MM.1S (cell line): ENCODE results near the gene LBHD1.

Experiments used
- DNase-seq: peaks from one replicate; pipeline ENCODE4 v3.0.0-alpha.2; 2015
- H2AFZ ChIP-seq: fragments of 300-600 bp; sonication (generic); 2 replicates; pipeline ENCODE4 v1.6.0; 2016; ENCODE audit warnings: antibody characterized with exemption, low read length
- H3F3A ChIP-seq: fragments of 300-600 bp; sonication (generic); 2 replicates; pipeline ENCODE4 v1.6.1; 2016; ENCODE audit warnings: mild to moderate bottlenecking, antibody characterized with exemption, low read length, moderate library complexity, mixed read lengths; ENCODE audit not compliant: insufficient read depth
- H3K27ac ChIP-seq: fragments of 300-600 bp; sonication (generic); 2 replicates; pipeline ENCODE4 v1.5.1; 2016; ENCODE audit warnings: mild to moderate bottlenecking, low read length
- H3K27me3 ChIP-seq: fragments of 300-600 bp; sonication (generic); replicated peaks from 2 replicates; pipeline ENCODE4 v1.6.0; 2016; ENCODE audit warnings: low read length; ENCODE audit not compliant: insufficient read depth
- H3K36me3 ChIP-seq: fragments of 300-600 bp; sonication (generic); replicated peaks from 2 replicates; pipeline ENCODE4 v1.6.1; 2016; ENCODE audit warnings: mild to moderate bottlenecking, low read length, mixed read lengths; ENCODE audit not compliant: insufficient read depth
- H3K4me1 ChIP-seq: fragments of 300-600 bp; sonication (generic); 2 replicates; pipeline ENCODE4 v1.6.1; 2016; ENCODE audit warnings: low read length, mixed read lengths
- H3K4me2 ChIP-seq: fragments of 300-600 bp; sonication (generic); 2 replicates; pipeline ENCODE4 v1.6.0; 2016; ENCODE audit warnings: low read depth, low read length
- H3K4me3 ChIP-seq: fragments of 300-600 bp; sonication (generic); 2 replicates; pipeline ENCODE4 v1.5.1; 2016; ENCODE audit warnings: low read length, mixed read lengths
- H3K79me2 ChIP-seq: fragments of 300-600 bp; sonication (generic); 2 replicates; pipeline ENCODE4 v1.6.1; 2016; ENCODE audit warnings: mixed run types, low read length, mixed read lengths
- H3K9ac ChIP-seq: fragments of 300-600 bp; sonication (generic); 2 replicates; pipeline ENCODE4 v1.6.1; 2016; ENCODE audit warnings: low read length, mixed read lengths
- H3K9me2 ChIP-seq: fragments of 300-600 bp; sonication (generic); replicated peaks from 2 replicates; pipeline ENCODE4 v1.6.1; 2016; ENCODE audit warnings: mild to moderate bottlenecking, low read length, mixed read lengths; ENCODE audit not compliant: insufficient read depth
- H3K9me3 ChIP-seq: fragments of 300-600 bp; sonication (generic); replicated peaks from 2 replicates; pipeline ENCODE4 v1.6.1; 2016; ENCODE audit warnings: mild to moderate bottlenecking, low read length, mixed read lengths; ENCODE audit not compliant: insufficient read depth
- H4K20me1 ChIP-seq: fragments of 300-600 bp; sonication (generic); 2 replicates; pipeline ENCODE4 v1.6.1; 2016; ENCODE audit warnings: mild to moderate bottlenecking, low read length, moderate library complexity, mixed read lengths; ENCODE audit not compliant: insufficient read depth
- CTCF ChIP-seq: fragments of 300-600 bp; sonication (generic); IDR thresholded peaks from 2 replicates; pipeline ENCODE4 v1.5.1; 2016; ENCODE audit warnings: antibody characterized with exemption, low read length, mixed read lengths
- EZH2 ChIP-seq: fragments of 300-600 bp; sonication (generic); optimal IDR thresholded peaks from 2 replicates; pipeline ENCODE3; 2017; ENCODE audit warnings: low read depth, mild to moderate bottlenecking, antibody characterized with exemption, low read length, mixed read lengths
- EZH2phosphoT487 ChIP-seq: fragments of 300-600 bp; sonication (generic); IDR thresholded peaks from 2 replicates; pipeline ENCODE4 v1.6.1; 2018; ENCODE audit warnings: antibody characterized with exemption, low read length

Gene LBHD1

GRCh38 chr11:62671608-62672389, at the start of gene LBHD1, which contains the start of gene UQCC3:
TSS of gene LBHD1 (minus strand) at chr11:62672267. CDS start at chr11:62670031, 2,236 bp downstream.
TSS of gene UQCC3 (plus strand) at chr11:62671673. CDS start at chr11:62671746, 73 bp downstream.
- H3K27ac ChIP-seq = peak within 1 kb of the TSS; percentile 65
- peak within 1 kb of the TSS; percentile 83 for H3K4me2 ChIP-seq
- peaks cover 8% of the 10 kb centered on the region for H3K4me1 ChIP-seq
- peak within 1 kb of the TSS; percentile 87 for H2AFZ ChIP-seq
- TF ChIP-seq EZH2phosphoT487 = no peak
- no peak for TF ChIP-seq EZH2
- no peak for TF ChIP-seq CTCF
- H3K4me3 ChIP-seq = peak within 1 kb of the TSS; percentile 98
- H3K36me3 ChIP-seq = no peaks in the 10 kb centered on the region; the same call in none of the 2 replicates
- H3K9me3 ChIP-seq = no peaks in the 10 kb centered on the region
- DNase-seq = peak; percentile 86
- H4K20me1 ChIP-seq = no peaks in the 10 kb centered on the region
- peaks cover 42% of the 10 kb centered on the region for H3F3A ChIP-seq
- H3K9me2 ChIP-seq = no peaks in the 10 kb centered on the region
- H3K27me3 ChIP-seq = no peaks in the 10 kb centered on the region
- peaks cover 57% of the 10 kb centered on the region for H3K79me2 ChIP-seq
- H3K9ac ChIP-seq = peak within 1 kb of the TSS; percentile 89

GRCh38 chr11:62719302-62719978, 47.4 kb upstream of the LBHD1 start:
- Histone ChIP-seq H3K36me3 (peaks cover 54% of the 10 kb centered on the region), H3K4me1 (peaks cover 40% of the 10 kb centered on the region), H3K9me3 (no peaks in the 10 kb centered on the region), H4K20me1 (peaks cover 10% of the 10 kb centered on the region; the same call in 1 of the 2 replicates), H3K4me3 (no peak overlapping the region), H3K27ac (no peak overlapping the region), H3K27me3 (no peaks in the 10 kb centered on the region), H3K9ac (no peak overlapping the region), H3F3A (peaks cover 53% of the 10 kb centered on the region), H2AFZ (no peak overlapping the region), H3K4me2 (no peak overlapping the region), H3K79me2 (peaks cover 98% of the 10 kb centered on the region), H3K9me2 (no peaks in the 10 kb centered on the region)
- TF ChIP-seq CTCF = no peak
- TF ChIP-seq EZH2 = no peak
- DNase-seq = no peak

- H2AFZ ChIP-seq = no peak overlapping the region
- no peak overlapping the region for H3K4me2 ChIP-seq
- no peaks in the 10 kb centered on the region for H4K20me1 ChIP-seq
- peaks cover 87% of the 10 kb centered on the region for H3K79me2 ChIP-seq
- peaks cover 32% of the 10 kb centered on the region for H3K36me3 ChIP-seq
- H3K4me1 ChIP-seq = peaks cover 55% of the 10 kb centered on the region
- no peak overlapping the region for H3K9ac ChIP-seq
- no peaks in the 10 kb centered on the region for H3K9me2 ChIP-seq
- H3K27ac ChIP-seq = peak overlapping the region; percentile 6; the same call in 1 of the 2 replicates
- peaks cover 68% of the 10 kb centered on the region for H3F3A ChIP-seq
- DNase-seq = no peak
- no peaks in the 10 kb centered on the region for H3K27me3 ChIP-seq
- no peak for TF ChIP-seq CTCF
- no peak for TF ChIP-seq EZH2
- no peak for TF ChIP-seq EZH2phosphoT487
- H3K9me3 ChIP-seq = no peaks in the 10 kb centered on the region
- H3K4me3 ChIP-seq = no peak overlapping the region
Observed at GRCh38 chr11:62716816-62717215, 44.7 kb upstream of the LBHD1 start.
